Mucosa of stomach (tissue), 1 donor: ENCODE measurements around the gene RAP1GAP2.

Source experiments
- H3K27me3 ChIP-seq: one replicate; pipeline ENCODE4 v1.7.0; 2013; ENCODE audit warnings: mild to moderate bottlenecking, low read length; ENCODE audit not compliant: control insufficient read depth, insufficient read depth
- H3K36me3 ChIP-seq: one replicate; pipeline ENCODE4 v1.7.0; 2013; ENCODE audit warnings: low read length; ENCODE audit not compliant: control insufficient read depth, insufficient read depth
- H3K4me1 ChIP-seq: one replicate; pipeline ENCODE4 v1.7.0; 2013; ENCODE audit warnings: mild to moderate bottlenecking, low read length; ENCODE audit not compliant: control insufficient read depth, insufficient read depth
- H3K4me3 ChIP-seq: one replicate; pipeline ENCODE4 v1.7.0; 2013; ENCODE audit warnings: low read length
- H3K9ac ChIP-seq: one replicate; pipeline ENCODE4 v1.7.0; 2013; ENCODE audit warnings: mild to moderate bottlenecking, low read length, moderate library complexity
- H3K9me3 ChIP-seq: one replicate; pipeline ENCODE4 v1.7.0; 2013; ENCODE audit warnings: mild to moderate bottlenecking, low read length, moderate library complexity; ENCODE audit not compliant: control insufficient read depth
- donor health status: Pancreatic carcinoma.

RAP1GAP2 gene

GRCh38 chr17:2825253-2825970 lies 29.2 kb downstream of the RAP1GAP2 start:
- Histone ChIP-seq H3K4me3 (no peak overlapping the region), H3K4me1 (peaks cover 6% of the 10 kb centered on the region)

GRCh38 chr17:2828397-2829038 lies 32.3 kb downstream of the RAP1GAP2 start:
- no peak overlapping the region for H3K4me3 ChIP-seq
- H3K36me3 ChIP-seq = no peaks in the 10 kb centered on the region
- no peaks in the 10 kb centered on the region for H3K9me3 ChIP-seq
- H3K4me1 ChIP-seq = peaks cover 6% of the 10 kb centered on the region
- H3K9ac ChIP-seq = no peak overlapping the region
- no peaks in the 10 kb centered on the region for H3K27me3 ChIP-seq

More at GRCh38 chr17:2825253-2825970, 29.2 kb downstream of the RAP1GAP2 start:
- no peak overlapping the region for H3K9ac ChIP-seq
- H3K9me3 ChIP-seq = no peaks in the 10 kb centered on the region
- H3K36me3 ChIP-seq = no peaks in the 10 kb centered on the region
- H3K27me3 ChIP-seq = no peaks in the 10 kb centered on the region

- Histone ChIP-seq H3K36me3 (no peaks in the 10 kb centered on the region), H3K4me1 (peaks cover 6% of the 10 kb centered on the region), H3K4me3 (no peak overlapping the region), H3K9me3 (no peaks in the 10 kb centered on the region), H3K27me3 (no peaks in the 10 kb centered on the region), H3K9ac (no peak overlapping the region)
Observed at GRCh38 chr17:2830678-2831077, 34.4 kb downstream of the RAP1GAP2 start.

- Histone ChIP-seq H3K36me3 (no peaks in the 10 kb centered on the region), H3K4me3 (no peak overlapping the region), H3K27me3 (no peaks in the 10 kb centered on the region), H3K4me1 (no peaks in the 10 kb centered on the region), H3K9ac (no peak overlapping the region), H3K9me3 (no peaks in the 10 kb centered on the region)
Observed at GRCh38 chr17:2835780-2836179, 39.5 kb downstream of the RAP1GAP2 start.

DNA sequence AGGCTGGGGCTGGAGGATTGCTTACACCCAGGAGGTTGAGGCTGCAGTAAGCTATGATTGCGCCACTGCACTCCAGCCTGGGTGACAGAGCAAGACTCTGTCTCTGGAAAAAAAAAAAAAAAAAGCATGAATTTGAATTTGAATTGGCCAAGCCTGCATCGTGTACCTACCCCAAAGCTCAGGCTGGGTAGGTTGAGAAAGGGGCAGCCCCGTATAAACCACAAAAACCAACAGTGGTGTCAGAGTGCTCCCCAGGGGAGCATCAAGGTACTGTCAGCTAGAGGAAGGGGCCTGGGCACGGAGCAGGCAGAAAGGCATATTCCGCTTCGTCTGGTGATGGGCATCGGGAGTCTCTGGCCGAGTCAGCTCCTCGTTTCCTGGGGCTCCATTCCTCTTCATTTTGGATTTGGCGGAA lies 40.9 kb downstream of the RAP1GAP2 start:
- Histone ChIP-seq H3K4me1 (no peaks in the 10 kb centered on the region), H3K4me3 (no peak overlapping the region), H3K9ac (no peak overlapping the region), H3K36me3 (no peaks in the 10 kb centered on the region), H3K27me3 (no peaks in the 10 kb centered on the region), H3K9me3 (no peaks in the 10 kb centered on the region)

DNA sequence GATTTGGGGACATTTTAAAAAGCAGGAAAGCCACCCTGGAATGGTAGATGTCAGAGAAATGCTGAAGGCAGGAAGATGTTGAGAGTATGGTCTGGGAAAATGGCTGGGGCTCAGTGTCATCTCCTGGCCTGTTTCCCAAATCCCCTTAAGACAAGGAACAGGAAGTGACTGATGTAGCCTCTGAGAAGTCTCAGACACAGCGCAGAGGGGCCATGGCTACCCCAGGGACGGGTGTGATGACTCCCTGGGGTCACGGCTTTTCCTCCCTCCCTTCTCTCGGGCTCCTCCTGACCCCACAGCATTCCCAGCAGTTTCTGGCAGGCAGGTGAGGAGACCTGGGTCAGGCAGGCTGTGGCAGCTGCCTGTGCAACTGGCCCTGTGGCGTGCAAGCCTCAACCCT lies 45.4 kb downstream of the RAP1GAP2 start:
- Histone ChIP-seq H3K9ac (no peak overlapping the region), H3K27me3 (no peaks in the 10 kb centered on the region), H3K36me3 (no peaks in the 10 kb centered on the region), H3K4me1 (no peaks in the 10 kb centered on the region), H3K4me3 (no peak overlapping the region), H3K9me3 (no peaks in the 10 kb centered on the region)

DNA sequence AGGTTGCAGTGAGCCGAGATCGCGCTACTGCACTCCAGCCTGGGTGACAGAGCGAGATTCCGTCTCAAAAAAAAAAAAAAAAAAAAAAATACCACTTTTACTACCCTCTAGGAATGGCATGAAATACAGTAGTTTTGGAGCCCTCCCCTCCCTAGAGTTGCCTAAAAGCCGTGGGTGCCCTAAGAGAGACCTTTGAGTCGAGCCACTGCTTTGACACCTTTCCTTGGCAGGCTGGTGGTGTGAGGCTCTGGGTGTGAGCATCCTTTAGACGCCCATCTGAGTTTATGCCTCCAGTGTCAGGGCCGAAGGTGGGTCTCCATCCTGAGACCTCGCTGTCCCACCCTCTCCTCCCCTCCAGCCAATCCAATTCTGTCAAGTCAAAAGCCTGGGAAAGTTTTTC lies 46.2 kb downstream of the RAP1GAP2 start:
- no peak overlapping the region for H3K4me3 ChIP-seq
- no peaks in the 10 kb centered on the region for H3K4me1 ChIP-seq
- no peaks in the 10 kb centered on the region for H3K36me3 ChIP-seq
- H3K9me3 ChIP-seq = no peaks in the 10 kb centered on the region
- no peak overlapping the region for H3K9ac ChIP-seq
- H3K27me3 ChIP-seq = no peaks in the 10 kb centered on the region

- no peaks in the 10 kb centered on the region for H3K36me3 ChIP-seq
- H3K27me3 ChIP-seq = no peaks in the 10 kb centered on the region
- no peaks in the 10 kb centered on the region for H3K4me1 ChIP-seq
- H3K4me3 ChIP-seq = no peak overlapping the region
- no peaks in the 10 kb centered on the region for H3K9me3 ChIP-seq
- no peak overlapping the region for H3K9ac ChIP-seq
Observed at GRCh38 chr17:2844416-2844815, 48.2 kb downstream of the RAP1GAP2 start.

GRCh38 chr17:2847381-2848333 lies 51.4 kb downstream of the RAP1GAP2 start:
- no peak overlapping the region for H3K4me3 ChIP-seq
- H3K27me3 ChIP-seq = no peaks in the 10 kb centered on the region
- no peaks in the 10 kb centered on the region for H3K4me1 ChIP-seq
- no peaks in the 10 kb centered on the region for H3K9me3 ChIP-seq
- H3K9ac ChIP-seq = no peak overlapping the region
- H3K36me3 ChIP-seq = no peaks in the 10 kb centered on the region

GRCh38 chr17:2849327-2849670 lies 53.1 kb downstream of the RAP1GAP2 start:
- no peak overlapping the region for H3K9ac ChIP-seq

DNA sequence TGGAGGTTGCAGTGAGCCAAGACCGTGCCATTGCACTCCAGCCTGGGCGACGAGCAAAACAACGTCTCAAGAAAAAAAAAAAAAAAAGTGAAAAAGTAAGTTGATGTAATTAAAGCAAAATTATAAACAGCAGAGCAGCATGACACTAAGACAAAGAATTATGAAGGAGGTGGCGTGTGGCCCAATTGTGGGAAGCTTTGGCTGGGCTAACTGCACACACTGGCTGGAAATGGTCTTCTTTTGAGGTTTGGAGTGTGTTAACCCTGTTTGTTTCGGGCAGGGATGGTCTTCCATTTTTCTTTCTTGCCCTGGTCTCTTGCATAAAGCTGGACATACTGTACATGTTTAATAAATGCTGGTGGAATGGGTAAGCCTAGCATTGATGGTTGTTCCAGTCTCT lies 54.8 kb downstream of the RAP1GAP2 start:
- no peaks in the 10 kb centered on the region for H3K9me3 ChIP-seq
- peaks cover 10% of the 10 kb centered on the region for H3K4me1 ChIP-seq
- peaks cover 10% of the 10 kb centered on the region for H3K27me3 ChIP-seq
- no peak overlapping the region for H3K9ac ChIP-seq
- H3K4me3 ChIP-seq = no peak overlapping the region
- no peaks in the 10 kb centered on the region for H3K36me3 ChIP-seq

More at GRCh38 chr17:2849327-2849670, 53.1 kb downstream of the RAP1GAP2 start:
- Histone ChIP-seq H3K4me1 (peaks cover 3% of the 10 kb centered on the region), H3K4me3 (no peak overlapping the region), H3K36me3 (no peaks in the 10 kb centered on the region), H3K27me3 (peaks cover 3% of the 10 kb centered on the region), H3K9me3 (no peaks in the 10 kb centered on the region)

DNA sequence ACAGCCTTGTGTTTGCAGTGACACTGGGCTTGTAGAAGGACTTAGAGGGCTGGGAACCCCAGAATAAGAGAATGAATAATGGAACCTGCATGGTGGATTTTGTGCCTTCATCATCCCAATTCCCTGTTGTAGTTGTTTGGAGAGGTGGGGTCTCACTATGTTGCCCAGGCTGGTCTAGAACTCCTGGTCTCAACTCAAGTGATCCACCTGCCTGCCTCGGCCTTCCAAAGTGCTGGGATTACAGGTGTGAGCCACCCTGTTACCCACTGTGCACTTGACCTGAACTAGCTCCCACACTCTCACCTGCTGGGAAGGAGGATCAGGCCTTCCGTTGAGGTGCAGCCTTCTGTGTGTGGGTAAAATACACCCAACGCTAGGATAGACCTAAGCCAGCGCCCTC lies 55.4 kb downstream of the RAP1GAP2 start:
- Histone ChIP-seq H3K36me3 (no peaks in the 10 kb centered on the region), H3K27me3 (peaks cover 10% of the 10 kb centered on the region), H3K9me3 (no peaks in the 10 kb centered on the region), H3K4me3 (no peak overlapping the region), H3K4me1 (peaks cover 10% of the 10 kb centered on the region), H3K9ac (no peak overlapping the region)
